ENCODE measurements around the gene PHPT1. TPM values are rescaled to one million over a fixed set of nuclear protein-coding genes. Genes with fewer than 3 reads are reported as not detected.

Gene PHPT1
- total and polyA plus RNA-seq, 2 of the 13 experiments (the other 11 are each of a cell fraction or from before 2014, with no cell fraction given) = 189 to 192 TPM

DNA sequence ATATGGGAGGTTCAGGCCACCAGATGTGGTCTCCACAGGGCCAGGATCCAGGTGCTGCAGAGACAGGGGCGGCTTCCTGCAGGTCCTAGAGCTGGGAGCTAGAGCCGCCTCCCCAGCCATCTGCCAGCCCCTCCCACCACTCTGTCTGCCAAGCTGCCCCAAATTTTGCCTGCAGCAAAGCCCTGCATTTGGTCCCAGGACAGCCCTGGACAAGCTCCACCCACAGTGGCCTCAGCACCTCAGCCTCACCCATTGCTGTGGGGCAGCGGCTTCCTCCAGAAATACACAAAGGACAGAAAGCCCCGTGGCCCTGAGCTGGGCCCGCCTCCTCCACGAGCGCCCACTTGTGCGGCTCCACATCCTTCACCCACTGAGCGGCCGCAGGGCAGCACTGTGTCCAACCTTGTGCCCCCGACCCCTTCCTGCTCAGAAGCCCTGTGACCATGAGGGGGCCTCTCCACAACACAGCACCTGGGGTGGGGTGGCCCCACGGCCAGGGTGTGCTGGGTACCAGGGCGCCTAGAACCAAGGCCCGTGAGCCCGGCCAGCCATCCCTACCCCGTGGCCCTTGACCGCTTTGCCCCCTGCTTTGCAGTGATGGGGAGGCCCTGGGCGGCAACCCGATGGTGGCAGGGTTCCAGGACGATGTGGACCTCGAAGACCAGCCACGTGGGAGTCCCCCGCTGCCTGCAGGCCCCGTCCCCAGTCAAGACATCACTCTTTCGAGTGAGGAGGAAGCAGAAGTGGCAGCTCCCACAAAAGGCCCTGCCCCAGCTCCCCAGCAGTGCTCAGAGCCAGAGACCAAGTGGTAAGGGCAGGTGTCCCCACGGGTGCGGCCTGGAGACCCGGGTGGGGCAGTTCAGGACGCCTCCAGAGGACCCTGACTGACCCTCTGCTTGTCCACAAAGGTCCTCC lies 10.6 kb upstream of the PHPT1 start (continued):
- TF ChIP-seq, protein P1, sequence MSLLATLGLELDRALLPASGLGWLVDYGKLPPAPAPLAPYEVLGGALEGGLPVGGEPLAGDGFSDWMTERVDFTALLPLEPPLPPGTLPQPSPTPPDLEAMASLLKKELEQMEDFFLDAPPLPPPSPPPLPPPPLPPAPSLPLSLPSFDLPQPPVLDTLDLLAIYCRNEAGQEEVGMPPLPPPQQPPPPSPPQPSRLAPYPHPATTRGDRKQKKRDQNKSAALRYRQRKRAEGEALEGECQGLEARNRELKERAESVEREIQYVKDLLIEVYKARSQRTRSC (CRISPR knock-in tag; IDR thresholded peaks at IDR 0.05; ENCODE audit: low read depth) = no peak
- TF ChIP-seq AGO2 (optimal IDR thresholded peaks at IDR 0.05; ENCODE audit: low read depth, low read length) (peak; percentile 89), HNRNPL (IDR thresholded peaks at IDR 0.05; ENCODE audit: low read depth, low read length) (0 out of 2 replicates have a peak, but pooled peaks have one; percentile 43), ZSCAN12 (CRISPR knock-in tag; IDR thresholded peaks at IDR 0.05) (no peak), TAF1 (CRISPR knock-in tag; IDR thresholded peaks at IDR 0.05) (no peak)

DNA sequence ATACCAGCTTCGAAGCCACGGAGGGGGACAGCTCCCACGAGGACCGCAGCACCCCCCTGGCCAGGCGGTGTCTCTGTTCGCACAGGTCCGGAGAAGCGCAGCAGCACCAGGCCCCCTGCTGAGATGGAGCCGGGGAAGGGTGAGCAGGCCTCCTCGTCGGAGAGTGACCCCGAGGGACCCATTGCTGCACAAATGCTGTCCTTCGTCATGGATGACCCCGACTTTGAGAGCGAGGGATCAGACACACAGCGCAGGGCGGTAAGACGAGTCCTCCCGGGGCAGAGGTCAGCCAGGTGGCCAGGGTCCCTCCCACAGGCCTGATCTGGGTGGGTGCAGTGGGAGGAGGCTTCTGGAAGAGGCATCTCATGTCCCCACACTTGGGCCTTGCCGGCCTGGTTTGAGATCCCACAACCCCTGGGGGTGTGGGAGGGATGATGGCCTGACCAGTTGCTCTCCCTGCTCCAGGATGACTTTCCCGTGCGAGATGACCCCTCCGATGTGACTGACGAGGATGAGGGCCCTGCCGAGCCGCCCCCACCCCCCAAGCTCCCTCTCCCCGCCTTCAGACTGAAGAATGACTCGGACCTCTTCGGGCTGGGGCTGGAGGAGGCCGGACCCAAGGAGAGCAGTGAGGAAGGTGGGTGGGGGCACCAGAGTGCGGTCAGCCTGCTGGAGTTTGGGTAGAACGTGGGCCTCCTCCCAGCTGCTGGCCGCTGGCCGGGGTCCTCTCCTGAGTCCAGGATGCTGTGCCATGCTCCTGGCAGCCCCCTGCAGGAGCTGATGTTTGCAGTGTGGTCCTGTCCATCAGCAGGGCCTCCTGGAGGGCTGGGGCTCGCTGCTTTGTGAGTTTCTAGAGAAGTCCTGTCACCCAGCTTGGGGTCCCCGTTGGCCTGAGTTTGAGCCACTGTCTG lies 9.7 kb upstream of the PHPT1 start:
- no peaks in the 10 kb centered on the region for H3K79me2 ChIP-seq (ENCODE audit: insufficient read depth, low read length)
- no peak for ATAC-seq
- intact Hi-C loops (cut with micrococcal nuclease; ENCODE audit: unreplicated experiment) = no loop called here
- no TSS peak for BruUV-seq (replicated peaks)
- ChIA-PET POLR2A (interaction anchor here (1.5 kb wide), 1 partner anchor 47 kb away, joined by 3 read pairs; the partner anchor contains the start of gene TRAF2), CTCF (ENCODE audit: low intra/inter-chr PET ratio, low total read pairs) (no interaction called here)
- no peak overlapping the region for H3K4me2 ChIP-seq (ENCODE audit: low read depth, low read length)
- no peaks in the 10 kb centered on the region for H3K9me3 ChIP-seq (ENCODE audit: low read length)
- in situ Hi-C loops (cut with HindIII; ENCODE audit: extremely low pct_ligation_motif_present, low pct_unique_long_range_greater_than_20kb) = loop anchor here (10.0 kb wide), 1 partner anchor 195 kb away; the partner anchor contains the start of gene FUT7
- no peak for FAIRE-seq
- DNase-seq (ENCODE audit: low spot score) = no peak
- peaks cover 10 to 11% of the 10 kb centered on the region in 2 experiments; a peak in 3 of 5 replicates for H3K36me3 ChIP-seq (replicated peaks in 1 of 2; ENCODE audit: control insufficient read depth in 1 of 2, insufficient read depth in 2 of 2, low read length in 2 of 2)
- H3K27me3 ChIP-seq (ENCODE audit: control insufficient read depth in 1 of 2, insufficient read depth in 2 of 2, low read length in 2 of 2) = no peaks in the 10 kb centered on the region
- no peak overlapping the region for H2AFZ ChIP-seq (ENCODE audit: low read length)
- 97% methylated on average over 26 of the region's 36 CpGs for WGBS (ENCODE audit: low lambda C conversion rate)
- H3K4me3 ChIP-seq (replicated peaks in 1 of 3; ENCODE audit: insufficient read depth in 1 of 3, low read depth in 2 of 3, low read length in 3 of 3) = no peak overlapping the region
- H3K4me1 ChIP-seq (ENCODE audit: insufficient read depth, low read length) = peaks cover 41% of the 10 kb centered on the region
- H3K9ac ChIP-seq (ENCODE audit: insufficient read depth, low read depth, low read length) = no peak overlapping the region
- no peaks in the 10 kb centered on the region for H4K20me1 ChIP-seq (ENCODE audit: insufficient read depth, low read length)
- H3K27ac ChIP-seq (ENCODE audit: extremely low read length, insufficient read depth, low read length) = peak overlapping the region; percentile 62
- TF ChIP-seq, protein P2, sequence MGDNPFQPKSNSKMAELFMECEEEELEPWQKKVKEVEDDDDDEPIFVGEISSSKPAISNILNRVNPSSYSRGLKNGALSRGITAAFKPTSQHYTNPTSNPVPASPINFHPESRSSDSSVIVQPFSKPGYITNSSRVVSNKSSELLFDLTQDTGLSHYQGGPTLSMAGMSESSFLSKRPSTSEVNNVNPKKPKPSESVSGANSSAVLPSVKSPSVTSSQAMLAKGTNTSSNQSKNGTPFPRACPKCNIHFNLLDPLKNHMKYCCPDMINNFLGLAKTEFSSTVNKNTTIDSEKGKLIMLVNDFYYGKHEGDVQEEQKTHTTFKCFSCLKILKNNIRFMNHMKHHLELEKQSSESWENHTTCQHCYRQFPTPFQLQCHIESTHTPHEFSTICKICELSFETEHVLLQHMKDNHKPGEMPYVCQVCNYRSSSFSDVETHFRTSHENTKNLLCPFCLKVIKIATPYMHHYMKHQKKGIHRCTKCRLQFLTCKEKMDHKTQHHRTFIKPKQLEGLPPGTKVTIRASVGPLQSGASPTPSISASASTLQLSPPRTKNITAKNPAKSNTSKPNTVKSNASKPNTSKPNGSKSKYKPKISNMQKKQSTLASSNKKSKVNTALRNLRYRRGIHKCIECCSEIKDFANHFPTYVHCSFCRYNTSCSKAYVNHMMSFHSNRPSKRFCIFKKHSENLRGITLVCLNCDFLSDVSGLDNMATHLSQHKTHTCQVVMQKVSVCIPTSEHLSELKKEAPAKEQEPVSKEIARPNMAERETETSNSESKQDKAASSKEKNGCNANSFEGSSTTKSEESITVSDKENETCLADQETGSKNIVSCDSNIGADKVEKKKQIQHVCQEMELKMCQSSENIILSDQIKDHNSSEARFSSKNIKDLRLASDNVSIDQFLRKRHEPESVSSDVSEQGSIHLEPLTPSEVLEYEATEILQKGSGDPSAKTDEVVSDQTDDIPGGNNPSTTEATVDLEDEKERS (CRISPR knock-in tag; IDR thresholded peaks at IDR 0.05) = no peak
- TF ChIP-seq AGO2 (optimal IDR thresholded peaks at IDR 0.05; ENCODE audit: low read depth, low read length) (peak; percentile 13), AKAP8 (CRISPR knock-in tag; IDR thresholded peaks at IDR 0.05) (peak; percentile 19; the same call in 1 of the 2 replicates), AGO1 (IDR thresholded peaks at IDR 0.05; ENCODE audit: low read depth, low read length, poor library complexity, severe bottlenecking) (peak; percentile 95), RBAK (CRISPR knock-in tag; IDR thresholded peaks at IDR 0.05) (no peak), ZNF432 (CRISPR knock-in tag; IDR thresholded peaks at IDR 0.05; ENCODE audit: borderline replicate concordance) (no peak), POLR2AphosphoS5 (IDR thresholded peaks at IDR 0.05; ENCODE audit: low read depth, low read length) (0 out of 2 replicates have a peak, but pooled peaks have one; percentile 4), ZFP62 (CRISPR knock-in tag; IDR thresholded peaks at IDR 0.05) (no peak), NFKB2 (CRISPR knock-in tag; IDR thresholded peaks at IDR 0.05; ENCODE audit: borderline replicate concordance) (0 out of 2 replicates have a peak, but pooled peaks have one; percentile 4)
- TF ChIP-seq, protein P3, sequence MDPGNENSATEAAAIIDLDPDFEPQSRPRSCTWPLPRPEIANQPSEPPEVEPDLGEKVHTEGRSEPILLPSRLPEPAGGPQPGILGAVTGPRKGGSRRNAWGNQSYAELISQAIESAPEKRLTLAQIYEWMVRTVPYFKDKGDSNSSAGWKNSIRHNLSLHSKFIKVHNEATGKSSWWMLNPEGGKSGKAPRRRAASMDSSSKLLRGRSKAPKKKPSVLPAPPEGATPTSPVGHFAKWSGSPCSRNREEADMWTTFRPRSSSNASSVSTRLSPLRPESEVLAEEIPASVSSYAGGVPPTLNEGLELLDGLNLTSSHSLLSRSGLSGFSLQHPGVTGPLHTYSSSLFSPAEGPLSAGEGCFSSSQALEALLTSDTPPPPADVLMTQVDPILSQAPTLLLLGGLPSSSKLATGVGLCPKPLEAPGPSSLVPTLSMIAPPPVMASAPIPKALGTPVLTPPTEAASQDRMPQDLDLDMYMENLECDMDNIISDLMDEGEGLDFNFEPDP (CRISPR knock-in tag; conservative IDR thresholded peaks at IDR 0.05) = 0 out of 2 replicates have a peak, but pooled peaks have one; percentile 53

All from HepG2 (cell line).